GM12864 (cell line): ENCODE data around the gene ANK2.

Experiments
- DNase-seq: peaks from one replicate; pipeline ENCODE4 v3.0.0-alpha.2; 2011; ENCODE audit warnings: low read depth
- H3K4me3 ChIP-seq: 2 replicates; pipeline ENCODE4 v1.5.1; 2011; ENCODE audit warnings: mild to moderate bottlenecking, low read depth, low read length, control low read depth
- CTCF ChIP-seq: IDR thresholded peaks from 2 replicates; pipeline ENCODE4 v1.5.1; 2011; ENCODE audit warnings: low read depth, mild to moderate bottlenecking, moderate library complexity, low read length, control low read depth, inconsistent platforms; ENCODE audit errors: missing control alignments

ANK2 gene

GRCh38 chr4:113008716-113009115 lies 40.7 kb upstream of the ANK2 start:
- no peak overlapping the region for H3K4me3 ChIP-seq
- TF ChIP-seq CTCF, result no peak
- no peak for DNase-seq

GRCh38 chr4:113009461-113009860 lies 40.0 kb upstream of the ANK2 start:
- no peak for DNase-seq
- no peak for TF ChIP-seq CTCF
- H3K4me3 ChIP-seq, result no peak overlapping the region

- no peak overlapping the region for H3K4me3 ChIP-seq
- no peak for TF ChIP-seq CTCF
Observed at GRCh38 chr4:113012122-113012725, 37.2 kb upstream of the ANK2 start.

GRCh38 chr4:113012786-113013185 lies 36.7 kb upstream of the ANK2 start:
- no peak for DNase-seq
- no peak for TF ChIP-seq CTCF
- H3K4me3 ChIP-seq, result no peak overlapping the region

More at GRCh38 chr4:113012122-113012725, 37.2 kb upstream of the ANK2 start:
- DNase-seq, result no peak

GRCh38 chr4:113013751-113014150 lies 35.7 kb upstream of the ANK2 start:
- no peak for TF ChIP-seq CTCF
- no peak for DNase-seq

GRCh38 chr4:113016377-113016776 lies 33.1 kb upstream of the ANK2 start:
- H3K4me3 ChIP-seq, result no peak overlapping the region
- DNase-seq, result no peak
- TF ChIP-seq CTCF, result no peak

More at GRCh38 chr4:113013751-113014150, 35.7 kb upstream of the ANK2 start:
- H3K4me3 ChIP-seq, result no peak overlapping the region

GRCh38 chr4:113020966-113021365 lies 28.5 kb upstream of the ANK2 start:
- no peak for DNase-seq
- H3K4me3 ChIP-seq, result no peak overlapping the region
- TF ChIP-seq CTCF, result no peak
